Stimulated activated CD4-positive, alpha-beta T cell treated with anti-CD3 and anti-CD28 coated beads, Interleukin-15, amount 100 ng/mL, for 24 hours (primary cell): ENCODE data around the gene TC2N.
"Not testable (repeated sequence)": the region's sequence is repeated elsewhere in the genome, so short reads cannot be mapped to it uniquely, and the experiment has no call there.

Experiments used
- DNase-seq: peaks from one replicate; pipeline ENCODE4 v3.0.0-alpha.2; 2020

Gene TC2N

GRCh38 chr14:91830777-91831176 lies 36.6 kb downstream of the TC2N start:
- DNase-seq, result no peak

GRCh38 chr14:91829511-91829910 lies 37.8 kb downstream of the TC2N start:
- DNase-seq, result no peak

- DNase-seq, result no peak
Measured at GRCh38 chr14:91827746-91828145, 39.6 kb downstream of the TC2N start.

- DNase-seq, result peak; percentile 11
Measured at GRCh38 chr14:91817566-91818325, 49.6 kb downstream of the TC2N start.

GRCh38 chr14:91814317-91814716 lies 53.0 kb downstream of the TC2N start:
- no peak for DNase-seq

GRCh38 chr14:91810699-91811098 lies 56.6 kb downstream of the TC2N start:
- DNase-seq, result no peak

GRCh38 chr14:91806716-91807115 lies 60.6 kb downstream of the TC2N start:
- no peak for DNase-seq

GRCh38 chr14:91806094-91806493 lies 61.2 kb downstream of the TC2N start:
- DNase-seq, result not testable (repeated sequence)

GRCh38 chr14:91805659-91806058 lies 61.7 kb downstream of the TC2N start:
- DNase-seq, result no peak

GRCh38 chr14:91801358-91801757 lies 66.0 kb downstream of the TC2N start:
- DNase-seq, result no peak

- DNase-seq, result no peak
Measured at GRCh38 chr14:91796617-91797347, 70.6 kb downstream of the TC2N start.

- DNase-seq, result no peak
Measured at GRCh38 chr14:91793704-91794103, 73.6 kb downstream of the TC2N start.

- no peak for DNase-seq
Measured at GRCh38 chr14:91786188-91786587, 81.1 kb downstream of the TC2N start.

GRCh38 chr14:91780452-91780851 lies 86.9 kb downstream of the TC2N start:
- DNase-seq, result no peak

GRCh38 chr14:91778217-91778616 lies 89.1 kb downstream of the TC2N start:
- DNase-seq, result no peak

- DNase-seq, result no peak
Measured at GRCh38 chr14:91774140-91775096, 92.9 kb downstream of the TC2N start.

GRCh38 chr14:91770185-91770584 lies 97.2 kb downstream of the TC2N start:
- DNase-seq, result no peak

GRCh38 chr14:91755570-91756295 lies 111.6 kb downstream of the TC2N start:
- DNase-seq, result no peak

GRCh38 chr14:91754819-91755218 lies 112.5 kb downstream of the TC2N start:
- no peak for DNase-seq

GRCh38 chr14:91754185-91754584 lies 113.2 kb downstream of the TC2N start:
- DNase-seq, result no peak

GRCh38 chr14:91753501-91754128 lies 113.7 kb downstream of the TC2N start:
- no peak for DNase-seq

GRCh38 chr14:91752961-91753360 lies 114.4 kb downstream of the TC2N start:
- no peak for DNase-seq
